Left lung (tissue), 10 donors: ENCODE measurements around the gene RCAN3. TPM values are rescaled to one million over a fixed set of nuclear protein-coding genes. Genes with fewer than 3 reads are reported as not detected.

Source experiments
- ATAC-seq: fragments of 200-7000 bp; cut with Tn5 transposase; one replicate; pipeline ENCODE4 v1.9.1; 2020; ENCODE audit warnings: moderate library complexity
- DNase-seq, 4 donors: peaks; one replicate each; pipeline ENCODE4 v3.0.0-alpha.2; 2013 to 2020
- H3K27ac ChIP-seq, 2 donors: fragments of 200-600 bp; sonication (generic) in 1 of 2; one replicate each; pipeline versions ENCODE4 v1.5.0 to v1.8.0; 2020 to 2021
- H3K27me3 ChIP-seq, 2 donors: fragments of 200-600 bp; sonication (generic) in 1 of 2; one replicate each; pipeline versions ENCODE4 v1.5.0 to v1.8.0; 2020 to 2021
- H3K36me3 ChIP-seq, 2 donors: fragments of 200-600 bp; sonication (generic) in 1 of 2; one replicate each; pipeline versions ENCODE4 v1.5.0 to v1.8.0; 2020 to 2021
- H3K4me1 ChIP-seq, 2 donors: fragments of 200-600 bp; one replicate each; pipeline ENCODE4 v1.8.0; 2021
- H3K4me3 ChIP-seq, 2 donors: fragments of 200-600 bp; sonication (generic) in 1 of 2; one replicate each; pipeline versions ENCODE4 v1.5.0 to v1.8.0; 2020 to 2021; ENCODE audit warnings: mild to moderate bottlenecking in 1 of 2
- H3K9me3 ChIP-seq, 2 donors: fragments of 200-600 bp; sonication (generic) in 1 of 2; one replicate each; pipeline versions ENCODE4 v1.5.0 to v1.8.0; 2020 to 2021
- CTCF ChIP-seq, 2 donors: fragments of 200-600 bp; sonication (generic) in 1 of 2; IDR thresholded peaks; one replicate each; pipeline versions ENCODE4 v1.5.0 to v1.8.0; 2021; ENCODE audit warnings: antibody characterized with exemption in 2 of 2
- intact Hi-C, 2 donors: fragments of 100-400 bp; cut with DNase I; formaldehyde crosslinking; loops; one replicate each; pipeline versions ENCODE4 v1.11.2 to v1.14.2; 2022
- polyA plus RNA-seq, 6 donors: library from polyadenylated mRNA; unstranded; fragments of 120-200 nt; gene quantifications; one replicate each; pipeline ENCODE4 v1.2.1, GENCODE V29; 2013; ENCODE audit not compliant: insufficient read length in 6 of 6
- total RNA-seq, 2 donors: library from RNA; stranded (reverse); fragmentation: NEBNext Ultra II Directional; extraction: Animal tissue kit (Norgen Biotek cat#: 25700); gene quantifications; one replicate each; pipeline ENCODE4 v1.2.1, GENCODE V29; 2021
- donor health status: DM: no; HTN: yes; CAD: no.
- donor health status: DM: no; HTN: no; CAD: no.

Gene RCAN3
- total and polyA plus RNA-seq, 8 donors: 8.1 to 15.1 (median 10.9) TPM

GRCh38 chr1:24465638-24466037 lies 37.0 kb upstream of the RCAN3 start:
- H3K36me3 ChIP-seq: peaks cover 0 to 51% of the 10 kb centered on the region in 2 donors
- no peak for DNase-seq
- TF ChIP-seq CTCF (IDR thresholded peaks at IDR 0.05): no peak
- H3K9me3 ChIP-seq: no peaks in the 10 kb centered on the region
- H3K27me3 ChIP-seq: no peaks in the 10 kb centered on the region
- no peak overlapping the region for H3K27ac ChIP-seq
- intact Hi-C loops: no loop called here
- H3K4me1 ChIP-seq: no peaks in the 10 kb centered on the region
- ATAC-seq: peak; percentile 51
- no peak overlapping the region for H3K4me3 ChIP-seq

- Histone ChIP-seq H3K9me3 (no peaks in the 10 kb centered on the region), H3K36me3 (peaks cover 0 to 32% of the 10 kb centered on the region in 2 donors), H3K27ac (no peak overlapping the region), H3K4me1 (no peaks in the 10 kb centered on the region), H3K27me3 (no peaks in the 10 kb centered on the region), H3K4me3 (no peak overlapping the region)
- TF ChIP-seq CTCF (IDR thresholded peaks at IDR 0.05): no peak
- intact Hi-C loops: no loop called here
- DNase-seq: no peak
- ATAC-seq: no peak
Measured at GRCh38 chr1:24468685-24469316, 33.8 kb upstream of the RCAN3 start.

DNA sequence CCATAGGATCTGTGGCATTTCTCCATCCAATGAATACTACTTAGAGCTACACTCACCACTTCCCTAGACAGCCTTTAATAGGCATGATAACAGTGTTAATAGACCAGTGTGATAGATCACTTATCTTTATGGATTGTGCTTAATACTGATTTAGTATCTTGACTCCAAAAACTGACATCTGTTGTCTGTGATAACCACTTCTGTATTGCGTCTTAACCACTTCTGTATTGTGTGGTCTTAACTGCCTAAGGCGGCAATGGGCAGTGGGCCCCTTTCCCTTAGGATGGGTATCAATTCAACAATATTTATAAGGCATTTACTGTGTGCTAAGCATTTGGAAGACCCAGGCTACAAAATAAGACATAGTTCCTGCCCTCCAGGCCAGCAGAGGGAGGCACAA lies 32.0 kb upstream of the RCAN3 start:
- no peak overlapping the region for H3K4me3 ChIP-seq
- ATAC-seq: no peak
- no peaks in the 10 kb centered on the region for H3K9me3 ChIP-seq
- H3K4me1 ChIP-seq: no peaks in the 10 kb centered on the region
- DNase-seq: no peak
- no peak overlapping the region for H3K27ac ChIP-seq
- intact Hi-C loops: no loop called here
- no peaks in the 10 kb centered on the region for H3K27me3 ChIP-seq
- no peak for TF ChIP-seq CTCF (IDR thresholded peaks at IDR 0.05)
- peaks cover 0 to 20% of the 10 kb centered on the region in 2 donors for H3K36me3 ChIP-seq

DNA sequence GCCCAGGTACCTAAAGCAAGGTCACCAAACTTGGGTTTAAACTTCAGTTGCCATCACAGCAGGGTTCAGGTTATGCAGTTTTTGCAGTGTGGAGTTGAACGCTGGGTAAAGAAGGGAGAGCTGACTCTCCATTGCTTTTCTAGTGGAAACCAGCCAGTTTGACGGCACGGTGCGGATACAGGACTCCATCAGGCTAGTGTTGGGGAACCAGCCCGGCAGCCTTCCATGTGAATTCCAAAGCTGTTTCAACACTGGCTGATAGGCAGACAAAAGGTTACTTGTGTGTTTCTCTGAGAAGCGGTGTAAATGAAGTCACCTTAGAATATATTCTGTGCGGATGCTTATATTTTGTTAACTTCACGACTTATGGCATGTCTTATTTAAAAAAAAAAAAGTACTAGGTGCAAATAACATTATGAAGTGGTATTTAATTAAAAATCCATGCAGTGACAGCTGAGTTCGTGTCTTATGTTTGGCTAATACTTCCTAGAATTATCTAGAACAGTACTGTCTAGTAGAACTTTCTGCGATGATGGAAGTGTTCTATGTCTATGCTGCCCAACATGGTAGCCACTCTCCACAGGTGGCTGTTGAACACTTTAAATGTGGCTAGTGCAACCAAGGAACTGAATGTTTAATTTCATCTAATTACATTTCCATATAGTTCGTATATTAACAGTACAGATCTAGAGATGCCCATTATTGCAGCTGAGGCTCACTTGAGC lies 29.9 kb upstream of the RCAN3 start:
- Histone ChIP-seq H3K27me3 (no peaks in the 10 kb centered on the region), H3K4me1 (no peaks in the 10 kb centered on the region), H3K27ac (no peak overlapping the region), H3K9me3 (no peaks in the 10 kb centered on the region), H3K4me3 (no peak overlapping the region), H3K36me3 (peaks cover 0 to 9% of the 10 kb centered on the region in 2 donors)
- no peak for TF ChIP-seq CTCF (IDR thresholded peaks at IDR 0.05)
- DNase-seq: peak in 2 of 4 donors; percentile 17 to 67
- intact Hi-C loops: no loop called here
- no peak for ATAC-seq

DNA sequence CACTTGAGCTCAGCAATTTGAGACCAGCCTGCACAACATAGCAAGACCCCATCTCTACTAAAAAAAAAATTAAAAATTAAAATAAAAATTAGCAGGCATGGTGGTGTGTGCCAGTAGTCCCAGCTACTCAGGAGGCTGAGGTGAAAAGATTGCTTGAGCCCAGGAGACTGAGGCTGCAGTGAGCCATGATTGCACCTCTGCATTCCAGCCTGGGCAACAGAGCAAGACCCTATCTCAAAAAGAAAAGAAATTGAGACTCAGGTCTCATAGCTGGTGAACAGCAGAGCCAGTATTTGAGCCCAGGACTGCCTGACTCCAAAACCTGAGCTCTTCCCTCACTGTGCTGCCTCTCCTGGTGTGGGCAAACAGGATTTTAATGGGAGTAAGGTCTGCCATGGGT lies 28.4 kb upstream of the RCAN3 start:
- TF ChIP-seq CTCF (IDR thresholded peaks at IDR 0.05): no peak
- no peak overlapping the region for H3K4me3 ChIP-seq
- intact Hi-C loops: no loop called here
- H3K9me3 ChIP-seq: no peaks in the 10 kb centered on the region
- H3K27me3 ChIP-seq: no peaks in the 10 kb centered on the region
- peaks cover 0 to under 1% of the 10 kb centered on the region in 2 donors for H3K36me3 ChIP-seq
- DNase-seq (no peak), ATAC-seq (no peak)
- H3K4me1 ChIP-seq: no peaks in the 10 kb centered on the region
- H3K27ac ChIP-seq: no peak overlapping the region
